ENCODE data around the gene FILIP1L.

The FILIP1L gene

DNA sequence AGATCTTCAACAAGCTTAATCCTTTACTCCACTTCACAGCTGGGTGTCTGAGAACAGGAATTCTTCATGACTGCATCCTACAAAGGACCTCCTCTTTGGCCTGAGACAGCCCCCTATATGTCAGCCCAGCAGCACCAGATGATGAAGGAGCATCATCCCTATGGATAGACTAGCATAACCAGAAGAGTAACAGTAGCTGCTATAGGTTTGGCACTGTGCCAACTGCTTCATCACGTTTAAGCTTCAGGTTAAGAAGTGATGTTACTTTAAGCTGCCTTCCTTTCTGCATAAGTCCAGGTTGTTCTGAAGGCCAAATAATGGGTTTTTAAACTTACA is 246.0 kb downstream of the FILIP1L start:
- Histone ChIP-seq H3K36me3 (replicated peaks; ENCODE audit: insufficient read depth, low read length) (no peaks in the 10 kb centered on the region), H3F3A (ENCODE audit: insufficient read depth, low read length) (no peaks in the 10 kb centered on the region), H3K27ac (ENCODE audit: low read length) (no peak overlapping the region), H3K9me3 (replicated peaks; ENCODE audit: insufficient read depth, low read length) (no peaks in the 10 kb centered on the region), H2AFZ (ENCODE audit: low read length) (no peak overlapping the region), H3K9ac (ENCODE audit: low read length) (no peak overlapping the region), H3K79me2 (ENCODE audit: low read length) (no peaks in the 10 kb centered on the region), H3K4me3 (ENCODE audit: low read length) (no peak overlapping the region), H3K9me2 (replicated peaks; ENCODE audit: insufficient read depth, low read length) (no peaks in the 10 kb centered on the region), H4K20me1 (ENCODE audit: insufficient read depth, low read length) (no peaks in the 10 kb centered on the region), H3K27me3 (replicated peaks; ENCODE audit: insufficient read depth, low read length) (no peaks in the 10 kb centered on the region), H3K4me2 (ENCODE audit: low read depth, low read length) (no peak overlapping the region), H3K4me1 (ENCODE audit: low read length) (no peaks in the 10 kb centered on the region)
- TF ChIP-seq EZH2 (optimal IDR thresholded peaks at IDR 0.05; ENCODE audit: low read depth, low read length) (no peak), EZH2phosphoT487 (IDR thresholded peaks at IDR 0.05; ENCODE audit: low read length) (no peak), CTCF (IDR thresholded peaks at IDR 0.05; ENCODE audit: low read length) (no peak)
- DNase-seq: no peak

- no peak overlapping the region for H2AFZ ChIP-seq (ENCODE audit: low read length)
- H3K36me3 ChIP-seq (replicated peaks; ENCODE audit: insufficient read depth, low read length): no peaks in the 10 kb centered on the region
- no peaks in the 10 kb centered on the region for H3K79me2 ChIP-seq (ENCODE audit: low read length)
- DNase-seq: no peak
- no peaks in the 10 kb centered on the region for H3K9me2 ChIP-seq (replicated peaks; ENCODE audit: insufficient read depth, low read length)
- no peaks in the 10 kb centered on the region for H3K9me3 ChIP-seq (replicated peaks; ENCODE audit: insufficient read depth, low read length)
- no peaks in the 10 kb centered on the region for H3K4me1 ChIP-seq (ENCODE audit: low read length)
- no peaks in the 10 kb centered on the region for H3K27me3 ChIP-seq (replicated peaks; ENCODE audit: insufficient read depth, low read length)
- no peaks in the 10 kb centered on the region for H4K20me1 ChIP-seq (ENCODE audit: insufficient read depth, low read length)
- no peak for TF ChIP-seq EZH2phosphoT487 (IDR thresholded peaks at IDR 0.05; ENCODE audit: low read length)
- TF ChIP-seq CTCF (IDR thresholded peaks at IDR 0.05; ENCODE audit: low read length): no peak
- no peak for TF ChIP-seq EZH2 (optimal IDR thresholded peaks at IDR 0.05; ENCODE audit: low read depth, low read length)
- no peak overlapping the region for H3K4me2 ChIP-seq (ENCODE audit: low read depth, low read length)
- H3F3A ChIP-seq (ENCODE audit: insufficient read depth, low read length): no peaks in the 10 kb centered on the region
- H3K4me3 ChIP-seq (ENCODE audit: low read length): no peak overlapping the region
- no peak overlapping the region for H3K27ac ChIP-seq (ENCODE audit: low read length)
- H3K9ac ChIP-seq (ENCODE audit: low read length): no peak overlapping the region
Measured at GRCh38 chr3:99867594-99868310, 246.5 kb downstream of the FILIP1L start.

- Histone ChIP-seq H3K9ac (ENCODE audit: low read length) (no peak overlapping the region), H3K27me3 (replicated peaks; ENCODE audit: insufficient read depth, low read length) (no peaks in the 10 kb centered on the region), H3K4me2 (ENCODE audit: low read depth, low read length) (no peak overlapping the region), H3K4me1 (ENCODE audit: low read length) (no peaks in the 10 kb centered on the region), H3K36me3 (replicated peaks; ENCODE audit: insufficient read depth, low read length) (no peaks in the 10 kb centered on the region), H4K20me1 (ENCODE audit: insufficient read depth, low read length) (no peaks in the 10 kb centered on the region), H3K4me3 (ENCODE audit: low read length) (no peak overlapping the region), H3F3A (ENCODE audit: insufficient read depth, low read length) (no peaks in the 10 kb centered on the region), H3K9me3 (replicated peaks; ENCODE audit: insufficient read depth, low read length) (no peaks in the 10 kb centered on the region), H3K27ac (ENCODE audit: low read length) (no peak overlapping the region), H3K79me2 (ENCODE audit: low read length) (no peaks in the 10 kb centered on the region), H2AFZ (ENCODE audit: low read length) (no peak overlapping the region), H3K9me2 (replicated peaks; ENCODE audit: insufficient read depth, low read length) (no peaks in the 10 kb centered on the region)
- no peak for DNase-seq
- TF ChIP-seq CTCF (IDR thresholded peaks at IDR 0.05; ENCODE audit: low read length) (no peak), EZH2 (optimal IDR thresholded peaks at IDR 0.05; ENCODE audit: low read depth, low read length) (no peak), EZH2phosphoT487 (IDR thresholded peaks at IDR 0.05; ENCODE audit: low read length) (no peak)
Measured at GRCh38 chr3:99866261-99866761, 248.0 kb downstream of the FILIP1L start.

Measured in MM.1S (cell line).